PC-9 (cell line): ENCODE measurements around the gene CELF4.

Experiments
- EZH2 ChIP-seq: fragments of 200-600 bp; sonication (generic); IDR thresholded peaks from 2 replicates; pipeline ENCODE4 v1.8.0; 2017; ENCODE audit warnings: antibody characterized with exemption, low read depth
- TF ChIP-seq, protein P1 (sequence below): fragments of 200-600 bp; sonication (generic); conservative IDR thresholded peaks from 2 replicates; pipeline ENCODE4 v1.6.1; 2017; ENCODE audit warnings: mixed run types, antibody characterized with exemption, mild to moderate bottlenecking, moderate library complexity

GRCh38 chr18:37388413-37388812, 177.2 kb downstream of the CELF4 start:
- TF ChIP-seq, protein P1, sequence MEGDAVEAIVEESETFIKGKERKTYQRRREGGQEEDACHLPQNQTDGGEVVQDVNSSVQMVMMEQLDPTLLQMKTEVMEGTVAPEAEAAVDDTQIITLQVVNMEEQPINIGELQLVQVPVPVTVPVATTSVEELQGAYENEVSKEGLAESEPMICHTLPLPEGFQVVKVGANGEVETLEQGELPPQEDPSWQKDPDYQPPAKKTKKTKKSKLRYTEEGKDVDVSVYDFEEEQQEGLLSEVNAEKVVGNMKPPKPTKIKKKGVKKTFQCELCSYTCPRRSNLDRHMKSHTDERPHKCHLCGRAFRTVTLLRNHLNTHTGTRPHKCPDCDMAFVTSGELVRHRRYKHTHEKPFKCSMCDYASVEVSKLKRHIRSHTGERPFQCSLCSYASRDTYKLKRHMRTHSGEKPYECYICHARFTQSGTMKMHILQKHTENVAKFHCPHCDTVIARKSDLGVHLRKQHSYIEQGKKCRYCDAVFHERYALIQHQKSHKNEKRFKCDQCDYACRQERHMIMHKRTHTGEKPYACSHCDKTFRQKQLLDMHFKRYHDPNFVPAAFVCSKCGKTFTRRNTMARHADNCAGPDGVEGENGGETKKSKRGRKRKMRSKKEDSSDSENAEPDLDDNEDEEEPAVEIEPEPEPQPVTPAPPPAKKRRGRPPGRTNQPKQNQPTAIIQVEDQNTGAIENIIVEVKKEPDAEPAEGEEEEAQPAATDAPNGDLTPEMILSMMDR: no peak
- no peak for TF ChIP-seq EZH2
